Colonic mucosa (tissue), 4 donors: ENCODE measurements around the gene SNAPC4. TPM values are rescaled to one million over a fixed set of nuclear protein-coding genes. Genes with fewer than 3 reads are reported as not detected.
A peak's percentile ranks its signal among the peaks of the same experiment; 100 is the strongest.
"Not testable (repeated sequence)": the region's sequence is repeated elsewhere in the genome, so short reads cannot be mapped to it uniquely, and the experiment has no call there.

Source experiments
- DNase-seq: peaks from one replicate; pipeline ENCODE4 v3.0.0-alpha.2; 2020
- H3K27ac ChIP-seq: fragments of 200-600 bp; one replicate; pipeline ENCODE4 v1.8.0; 2021
- H3K27me3 ChIP-seq: fragments of 200-600 bp; one replicate; pipeline ENCODE4 v1.8.0; 2021
- H3K36me3 ChIP-seq: fragments of 200-600 bp; one replicate; pipeline ENCODE4 v1.8.0; 2021
- H3K4me1 ChIP-seq: fragments of 200-600 bp; one replicate; pipeline ENCODE4 v1.8.0; 2021; ENCODE audit warnings: mild to moderate bottlenecking
- H3K4me3 ChIP-seq: fragments of 200-600 bp; one replicate; pipeline ENCODE4 v1.8.0; 2021
- H3K9ac ChIP-seq, 2 donors: one replicate each; pipeline ENCODE4 v1.7.0; 2013; ENCODE audit warnings: control low read depth in 2 of 2, low read depth in 2 of 2, low read length in 2 of 2
- H3K9me3 ChIP-seq: fragments of 200-600 bp; one replicate; pipeline ENCODE4 v1.8.0; 2021
- intact Hi-C: fragments of 100-400 bp; cut with DNase I; formaldehyde crosslinking; loops from one replicate; pipeline ENCODE4 v1.14.1; 2022
- total RNA-seq, 2 donors: library from RNA; stranded (reverse); fragmentation: NEBNext Ultra II Directional in 1 of 2; extraction: Animal tissue kit (Norgen Biotek cat#: 25700) in 1 of 2; gene quantifications; one replicate each; pipeline ENCODE4 v1.2.1, GENCODE V29; 2021
- TF ChIP-seq, protein P1 (sequence below): fragments of 200-600 bp; IDR thresholded peaks from one replicate; pipeline ENCODE4 v1.8.0; 2022; ENCODE audit warnings: antibody characterized with exemption, mild to moderate bottlenecking
- donor health status: healthy.
- donor health status: DM: no; HTN: no; CAD: no.
- donor health status: DM: no; HTN: no; CAD: no.

SNAPC4 gene
- total RNA-seq, 2 donors from 2014 or later: 6.0 to 9.7 TPM

DNA sequence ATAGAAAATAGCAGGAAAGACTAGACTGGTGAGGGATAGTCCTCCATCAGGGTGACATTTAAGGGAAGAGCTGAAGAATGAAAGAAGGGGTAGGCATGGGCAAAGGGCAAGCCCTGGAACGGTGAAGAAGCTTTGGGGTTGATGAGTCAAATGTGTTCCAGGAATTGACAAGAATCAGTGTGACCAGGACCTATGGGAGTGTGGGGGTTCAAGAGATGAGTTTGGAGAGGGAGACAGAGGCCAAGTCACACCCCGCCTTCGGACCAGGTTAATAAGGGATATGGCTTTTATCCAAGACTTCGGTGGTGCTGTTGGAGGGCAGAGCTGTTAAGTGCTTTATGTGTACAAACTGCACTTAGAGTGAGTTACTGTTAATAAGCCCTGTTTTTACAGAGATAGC is 11.4 kb upstream of the SNAPC4 start:
- TF ChIP-seq, protein P1, sequence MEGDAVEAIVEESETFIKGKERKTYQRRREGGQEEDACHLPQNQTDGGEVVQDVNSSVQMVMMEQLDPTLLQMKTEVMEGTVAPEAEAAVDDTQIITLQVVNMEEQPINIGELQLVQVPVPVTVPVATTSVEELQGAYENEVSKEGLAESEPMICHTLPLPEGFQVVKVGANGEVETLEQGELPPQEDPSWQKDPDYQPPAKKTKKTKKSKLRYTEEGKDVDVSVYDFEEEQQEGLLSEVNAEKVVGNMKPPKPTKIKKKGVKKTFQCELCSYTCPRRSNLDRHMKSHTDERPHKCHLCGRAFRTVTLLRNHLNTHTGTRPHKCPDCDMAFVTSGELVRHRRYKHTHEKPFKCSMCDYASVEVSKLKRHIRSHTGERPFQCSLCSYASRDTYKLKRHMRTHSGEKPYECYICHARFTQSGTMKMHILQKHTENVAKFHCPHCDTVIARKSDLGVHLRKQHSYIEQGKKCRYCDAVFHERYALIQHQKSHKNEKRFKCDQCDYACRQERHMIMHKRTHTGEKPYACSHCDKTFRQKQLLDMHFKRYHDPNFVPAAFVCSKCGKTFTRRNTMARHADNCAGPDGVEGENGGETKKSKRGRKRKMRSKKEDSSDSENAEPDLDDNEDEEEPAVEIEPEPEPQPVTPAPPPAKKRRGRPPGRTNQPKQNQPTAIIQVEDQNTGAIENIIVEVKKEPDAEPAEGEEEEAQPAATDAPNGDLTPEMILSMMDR: no peak
- H3K4me1 ChIP-seq: peaks cover 16% of the 10 kb centered on the region
- H3K9ac ChIP-seq: peak overlapping the region; percentile 82 to 94
- H3K4me3 ChIP-seq: peak overlapping the region; percentile 90
- H3K36me3 ChIP-seq: peaks cover 10% of the 10 kb centered on the region
- intact Hi-C loops: loop anchor here (5.0 kb wide), 1 partner anchor 71 kb away; the partner anchor contains the start of gene SEC16A
- no peaks in the 10 kb centered on the region for H3K27me3 ChIP-seq
- no peak for DNase-seq
- H3K9me3 ChIP-seq: no peaks in the 10 kb centered on the region
- H3K27ac ChIP-seq: no peak overlapping the region

DNA sequence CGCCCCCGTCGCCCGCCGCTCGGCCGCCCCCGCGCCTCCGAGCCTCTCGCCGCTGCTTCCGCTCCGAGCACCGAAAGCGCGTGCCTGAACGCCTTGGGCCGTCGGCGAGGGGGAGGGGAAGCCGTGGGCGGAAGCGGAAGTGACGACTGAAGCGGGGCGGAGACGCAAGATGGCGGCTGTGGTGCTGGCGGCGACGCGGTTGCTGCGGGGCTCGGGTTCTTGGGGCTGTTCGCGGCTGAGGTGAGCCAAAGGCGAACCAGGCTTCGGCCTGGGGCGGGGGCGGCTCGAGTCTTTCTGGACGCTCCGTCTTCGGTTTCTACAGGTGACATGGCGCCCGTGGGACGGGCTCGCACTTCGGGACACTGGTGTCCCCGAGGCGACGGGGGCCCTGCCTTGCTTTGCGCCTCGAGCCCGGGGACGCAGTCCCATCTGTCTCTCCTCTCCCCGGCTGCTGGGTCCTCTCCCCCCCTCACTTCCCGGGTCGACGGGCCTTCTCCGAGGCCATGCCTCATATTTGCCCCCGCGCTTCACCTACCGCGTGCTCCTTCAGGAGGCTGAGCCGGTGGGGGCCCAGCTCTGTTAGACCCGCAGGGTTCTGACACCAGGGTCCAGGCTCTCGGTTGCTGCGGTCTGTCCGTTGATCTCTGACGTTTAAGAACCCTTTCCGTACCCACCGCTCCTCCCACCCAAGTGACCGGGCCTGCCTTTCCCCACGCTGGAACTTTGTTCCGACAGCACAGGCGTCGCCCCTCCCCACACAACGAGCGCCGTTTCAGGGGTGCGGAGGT is 10.7 kb upstream of the SNAPC4 start, which contains the start of the genes ENTR1 and PMPCA:
Gene ENTR1 (minus strand): TSS at position 115 of the 788 bp plus-strand sequence. CDS start 217 bp downstream, outside the sequence.
Gene PMPCA (plus strand): TSS at position 159 of the 788 bp plus-strand sequence. CDS start 11 bp downstream, at position 170.
- DNase-seq: peak; percentile 96
- H3K4me3 ChIP-seq: peak within 1 kb of the TSS; percentile 90
- intact Hi-C loops: loop anchor here (5.0 kb wide), 1 partner anchor 72 kb away; the partner anchor contains the start of gene SEC16A
- peak within 1 kb of the TSS; percentile 69 for H3K27ac ChIP-seq
- H3K27me3 ChIP-seq: no peaks in the 10 kb centered on the region
- peak within 1 kb of the TSS; percentile 82 to 94 for H3K9ac ChIP-seq
- peaks cover 16% of the 10 kb centered on the region for H3K4me1 ChIP-seq
- no peaks in the 10 kb centered on the region for H3K9me3 ChIP-seq
- TF ChIP-seq, protein P1: no peak
- H3K36me3 ChIP-seq: peaks cover 10% of the 10 kb centered on the region

DNA sequence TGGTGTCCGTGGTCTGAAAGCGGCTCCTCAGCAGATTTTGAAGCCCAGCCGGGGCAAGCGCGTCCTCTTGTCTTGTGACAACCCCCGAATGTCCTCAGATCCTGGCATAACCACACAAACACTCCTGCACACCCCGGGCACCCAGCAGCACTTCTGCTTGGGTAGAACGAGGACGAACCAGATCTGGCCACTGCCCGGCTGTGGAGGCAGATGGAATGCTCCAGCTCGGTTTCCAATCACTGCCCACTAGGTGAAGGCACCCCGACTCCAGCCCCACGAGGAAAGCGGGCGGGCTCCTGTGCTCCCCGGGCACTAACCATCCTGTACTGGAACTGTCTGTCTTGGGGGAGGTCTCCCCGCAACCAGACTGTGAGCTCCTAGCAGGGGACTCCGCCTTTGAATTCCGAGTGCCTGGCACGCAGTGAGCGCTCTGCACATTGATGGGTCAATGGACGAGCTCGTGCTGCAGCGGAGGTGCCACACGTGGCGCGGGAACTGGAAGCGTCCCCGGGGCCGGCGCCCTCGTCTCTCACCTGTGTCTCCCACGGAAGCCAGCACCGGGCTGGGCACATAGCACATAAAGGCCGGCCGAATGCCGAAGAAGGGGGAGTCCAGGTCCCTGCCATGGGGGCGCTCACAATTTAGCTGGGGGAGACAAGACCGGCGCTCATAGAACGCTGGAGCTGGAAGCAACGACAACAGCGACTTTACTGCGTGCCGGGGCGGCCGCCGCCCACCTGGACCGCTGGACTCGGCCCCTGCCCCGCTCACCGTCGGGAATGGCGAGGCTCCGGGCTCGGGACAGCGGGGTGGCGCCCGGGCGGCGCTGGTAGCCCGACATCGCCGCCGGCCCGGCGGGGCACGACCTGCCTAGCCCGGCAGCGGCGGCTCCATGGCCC is 9.8 kb upstream of the SNAPC4 start:
- TF ChIP-seq, protein P1: no peak
- intact Hi-C loops: loop anchor here (5.0 to 10.0 kb wide), 2 partner anchors 65 to 72 kb away; partner anchors contain the start of gene SEC16A
- H3K27ac ChIP-seq: peak overlapping the region; percentile 30

DNA sequence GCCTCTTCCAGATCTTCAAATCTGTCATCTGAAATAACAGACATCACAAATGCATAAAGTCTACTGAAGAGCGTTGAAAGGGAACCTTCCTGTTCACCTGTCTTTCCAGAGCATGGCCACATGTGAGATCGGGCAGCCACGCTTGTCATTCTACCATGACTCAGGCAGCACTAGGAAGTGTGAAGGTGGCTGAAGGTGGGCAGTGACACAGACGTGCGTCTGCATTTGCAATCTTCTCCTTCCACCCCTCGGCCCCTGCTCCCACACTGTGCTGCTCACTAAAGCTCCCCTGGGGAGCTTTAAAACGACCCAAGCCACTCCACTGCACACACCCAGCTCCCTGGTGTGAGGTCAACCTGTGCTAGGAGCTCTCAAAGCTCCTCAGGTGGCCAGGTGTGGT is 7.9 kb upstream of the SNAPC4 start:
- H3K9me3 ChIP-seq: no peaks in the 10 kb centered on the region

More for the DNA sequence above, 9.8 kb upstream of the SNAPC4 start:
- Histone ChIP-seq H3K9ac (peak overlapping the region; percentile 71 to 75), H3K36me3 (peaks cover 10% of the 10 kb centered on the region), H3K27me3 (no peaks in the 10 kb centered on the region), H3K9me3 (no peaks in the 10 kb centered on the region), H3K4me1 (peaks cover 16% of the 10 kb centered on the region), H3K4me3 (peak overlapping the region; percentile 90)
- DNase-seq: peak; percentile 41

DNA sequence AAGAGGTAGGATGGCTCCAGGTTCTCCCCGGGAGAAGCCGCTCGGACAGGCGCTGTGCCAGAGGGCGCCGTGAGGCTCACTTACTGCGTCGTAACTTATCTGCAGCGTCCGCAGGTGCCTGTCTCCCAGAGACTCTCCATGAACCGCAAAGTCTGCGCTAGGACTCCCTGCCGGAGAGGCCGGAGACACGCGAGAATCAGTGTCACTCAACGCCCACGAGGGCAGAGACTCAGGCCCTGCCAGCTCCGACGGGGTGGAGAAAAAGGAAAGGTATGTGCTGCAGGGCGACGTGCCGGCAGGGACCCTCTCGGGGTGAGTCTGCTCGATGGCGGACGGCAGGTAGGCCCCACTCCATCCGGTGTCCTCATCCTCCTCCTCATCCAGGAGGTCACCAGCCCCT is 7.1 kb upstream of the SNAPC4 start:
- H3K4me3 ChIP-seq, H3K9me3 ChIP-seq, H3K36me3 ChIP-seq, H3K27me3 ChIP-seq, H3K27ac ChIP-seq, DNase-seq, H3K9ac ChIP-seq: not testable (repeated sequence)
- H3K4me1 ChIP-seq: peaks cover 16% of the 10 kb centered on the region
- intact Hi-C loops: loop anchor here (10.0 kb wide), 1 partner anchor 62 kb away; no protein-coding TSS in a partner anchor

More for the DNA sequence above, 7.9 kb upstream of the SNAPC4 start:
- Histone ChIP-seq H3K4me3 (no peak overlapping the region), H3K36me3 (peaks cover 2% of the 10 kb centered on the region), H3K27ac (no peak overlapping the region), H3K9ac (no peak overlapping the region), H3K4me1 (peaks cover 16% of the 10 kb centered on the region), H3K27me3 (no peaks in the 10 kb centered on the region)
- intact Hi-C loops: loop anchor here (10.0 kb wide), 1 partner anchor 63 kb away; no protein-coding TSS in a partner anchor
- DNase-seq: no peak
- TF ChIP-seq, protein P1: no peak

DNA sequence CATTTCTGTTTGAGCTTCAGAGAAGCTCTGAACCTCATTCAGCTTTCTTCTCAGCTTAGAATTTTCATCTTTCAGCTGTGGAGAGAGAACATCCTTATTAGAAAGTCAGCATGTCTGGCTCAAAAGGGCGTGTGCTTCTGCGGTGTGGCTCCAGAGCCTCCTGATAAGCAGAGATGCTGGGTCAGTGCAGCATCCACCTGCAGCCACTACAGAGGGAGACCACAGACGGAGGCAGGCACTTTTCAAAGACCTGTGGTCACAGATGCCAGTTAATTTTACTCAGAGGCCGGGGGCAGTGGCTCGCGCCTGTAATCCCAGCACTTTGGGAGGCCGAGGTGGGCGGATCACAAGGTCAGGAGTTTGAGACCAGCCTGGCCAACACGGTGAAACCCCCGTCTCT is 5.9 kb upstream of the SNAPC4 start:
- not testable (repeated sequence) for DNase-seq, H3K27me3 ChIP-seq, H3K27ac ChIP-seq, H3K4me1 ChIP-seq, H3K9ac ChIP-seq, H3K4me3 ChIP-seq, H3K36me3 ChIP-seq, H3K9me3 ChIP-seq
- intact Hi-C loops: loop anchor here (10.0 kb wide), 1 partner anchor 61 kb away; no protein-coding TSS in a partner anchor
